ENCODE measurements around the gene TBX2.

Gene TBX2

GRCh38 chr17:61450641-61451537 is 51.2 kb downstream of the TBX2 start:
- Histone ChIP-seq H3K27ac (no peak overlapping the region), H3K36me3 (ENCODE audit: insufficient read depth) (no peaks in the 10 kb centered on the region), H3K4me3 (IDR thresholded peaks at IDR 0.05; ENCODE audit: insufficient read depth, low read depth, low read length) (no peak overlapping the region), H3K4me2 (no peak overlapping the region), H2AFZ (ENCODE audit: low read depth) (no peak overlapping the region), H3K27me3 (ENCODE audit: insufficient read depth, low read depth) (no peaks in the 10 kb centered on the region), H3K4me1 (ENCODE audit: low read depth, poor library complexity, severe bottlenecking) (no peaks in the 10 kb centered on the region), H3K9ac (no peak overlapping the region), H3K79me2 (ENCODE audit: insufficient read depth, low read depth) (no peaks in the 10 kb centered on the region), H4K20me1 (ENCODE audit: insufficient read depth) (no peaks in the 10 kb centered on the region)
- no peak for TF ChIP-seq CTCF (conservative IDR thresholded peaks at IDR 0.05; ENCODE audit: low read depth, low read length)

GRCh38 chr17:61451538-61452300 is 52.1 kb downstream of the TBX2 start:
- H2AFZ ChIP-seq (ENCODE audit: low read depth), result no peak overlapping the region
- H3K4me3 ChIP-seq (IDR thresholded peaks at IDR 0.05; ENCODE audit: insufficient read depth, low read depth, low read length), result no peak overlapping the region
- H3K9ac ChIP-seq, result no peak overlapping the region
- H3K36me3 ChIP-seq (ENCODE audit: insufficient read depth), result no peaks in the 10 kb centered on the region
- no peak overlapping the region for H3K4me2 ChIP-seq
- no peak overlapping the region for H3K27ac ChIP-seq
- no peaks in the 10 kb centered on the region for H4K20me1 ChIP-seq (ENCODE audit: insufficient read depth)
- H3K79me2 ChIP-seq (ENCODE audit: insufficient read depth, low read depth), result no peaks in the 10 kb centered on the region
- no peaks in the 10 kb centered on the region for H3K4me1 ChIP-seq (ENCODE audit: low read depth, poor library complexity, severe bottlenecking)
- no peaks in the 10 kb centered on the region for H3K27me3 ChIP-seq (ENCODE audit: insufficient read depth, low read depth)
- no peak for TF ChIP-seq CTCF (conservative IDR thresholded peaks at IDR 0.05; ENCODE audit: low read depth, low read length)

- Histone ChIP-seq H3K79me2 (ENCODE audit: insufficient read depth, low read depth) (no peaks in the 10 kb centered on the region), H3K4me2 (no peak within 1 kb of the TSS), H3K9ac (no peak within 1 kb of the TSS), H2AFZ (ENCODE audit: low read depth) (no peak within 1 kb of the TSS), H3K27me3 (ENCODE audit: insufficient read depth, low read depth) (no peaks in the 10 kb centered on the region), H3K4me3 (IDR thresholded peaks at IDR 0.05; ENCODE audit: insufficient read depth, low read depth, low read length) (no peak within 1 kb of the TSS), H3K36me3 (ENCODE audit: insufficient read depth) (no peaks in the 10 kb centered on the region), H4K20me1 (ENCODE audit: insufficient read depth) (no peaks in the 10 kb centered on the region), H3K27ac (no peak within 1 kb of the TSS), H3K4me1 (ENCODE audit: low read depth, poor library complexity, severe bottlenecking) (no peaks in the 10 kb centered on the region)
- TF ChIP-seq CTCF (conservative IDR thresholded peaks at IDR 0.05; ENCODE audit: low read depth, low read length), result no peak
Measured at GRCh38 chr17:61452301-61453290, 53.0 kb downstream of the TBX2 start, which contains the start of gene TBX4. Gene TBX4, plus strand, starts transcription at chr17:61452422. Its CDS starts 4,069 bp downstream, at chr17:61456491.
